Psoas muscle (tissue), 8 donors: ENCODE data around the gene PSME3. TPM values are rescaled to one million over a fixed set of nuclear protein-coding genes. Genes with fewer than 3 reads are reported as not detected.
A peak's percentile ranks its signal among the peaks of the same experiment; 100 is the strongest.

ENCODE experiments used
- ATAC-seq, 4 donors: fragments of 200-7000 bp; cut with Tn5 transposase; one replicate each; pipeline ENCODE4 v1.9.1; 2020; ENCODE audit warnings: moderate library complexity in 3 of 4, mild to moderate bottlenecking in 2 of 4
- DNase-seq, 2 donors: peaks; one replicate each; pipeline ENCODE4 v3.0.0-alpha.2; 2020
- H3K27ac ChIP-seq: fragments of 200-600 bp; one replicate; pipeline ENCODE4 v1.8.0; 2022
- H3K27me3 ChIP-seq, 3 donors: fragments of 200-600 bp in 1 of 3; one replicate each; pipeline versions ENCODE4 v1.6.1 to v1.8.0; 2013 to 2022; ENCODE audit warnings: low read length in 2 of 3, mild to moderate bottlenecking in 2 of 3, moderate library complexity in 1 of 3; ENCODE audit not compliant: insufficient read depth in 3 of 3
- H3K36me3 ChIP-seq, 2 donors: fragments of 200-600 bp in 1 of 2; one replicate each; pipeline versions ENCODE4 v1.6.1 to v1.8.0; 2013 to 2022; ENCODE audit warnings: low read depth in 1 of 2, mild to moderate bottlenecking in 1 of 2, moderate library complexity in 1 of 2; ENCODE audit not compliant: insufficient read depth in 1 of 2
- H3K4me1 ChIP-seq: fragments of 200-600 bp; one replicate; pipeline ENCODE4 v1.8.0; 2022
- H3K4me3 ChIP-seq: fragments of 200-600 bp; one replicate; pipeline ENCODE4 v1.8.0; 2022; ENCODE audit warnings: mild to moderate bottlenecking
- H3K9me3 ChIP-seq: fragments of 200-600 bp; one replicate; pipeline ENCODE4 v1.8.0; 2022
- CTCF ChIP-seq: fragments of 200-600 bp; IDR thresholded peaks from one replicate; pipeline ENCODE4 v1.8.0; 2022; ENCODE audit warnings: antibody characterized with exemption
- WGBS, 3 donors: extraction: QIAGEN DNeasy Blood & Tissue Kit; methylation state at CpG; one replicate each; pipeline versions ENCODE4 v1.1.6 to v1.1.7; 2013; 5-methylcytosine and 5-hydroxymethylcytosine counted together
- intact Hi-C, 2 donors: fragments of 100-400 bp; cut with DNase I; formaldehyde crosslinking; loops; one replicate each; pipeline versions ENCODE4 v1.11.0 to v1.14.2; 2022
- polyA plus RNA-seq, 3 donors: library from polyadenylated mRNA; stranded (reverse); fragments of 200-250 nt; gene quantifications; one replicate each; pipeline ENCODE4 v1.2.3, GENCODE V29; 2013
- total RNA-seq, 4 donors: library from RNA; stranded (reverse); fragmentation: NEBNext Ultra II Directional in 2 of 4; extraction: Animal tissue kit (Norgen Biotek cat#: 25700) in 2 of 4; gene quantifications; one replicate each; pipeline versions ENCODE4 v1.2.1 to v1.2.4, GENCODE V29; 2021 to 2023
- donor health status: healthy with polysubstance abuse.
- donor health status: DM: no; HTN: no; CAD: no; lungs with moderate emphysema.
- donor health status: Bipolar disorder and iron deficiency.
- donor health status: healthy.
- donor health status: DM: yes; HTN: yes; CAD: no.
- donor health status: DM: no; HTN: no; CAD: no.
- donor health status: DM: no; HTN: no; CAD: no.
- donor health status: DM: yes; HTN: yes; CAD: no.

The PSME3 gene
- total and polyA plus RNA-seq, 7 donors, result 61.7 to 239 (median 104) TPM

DNA sequence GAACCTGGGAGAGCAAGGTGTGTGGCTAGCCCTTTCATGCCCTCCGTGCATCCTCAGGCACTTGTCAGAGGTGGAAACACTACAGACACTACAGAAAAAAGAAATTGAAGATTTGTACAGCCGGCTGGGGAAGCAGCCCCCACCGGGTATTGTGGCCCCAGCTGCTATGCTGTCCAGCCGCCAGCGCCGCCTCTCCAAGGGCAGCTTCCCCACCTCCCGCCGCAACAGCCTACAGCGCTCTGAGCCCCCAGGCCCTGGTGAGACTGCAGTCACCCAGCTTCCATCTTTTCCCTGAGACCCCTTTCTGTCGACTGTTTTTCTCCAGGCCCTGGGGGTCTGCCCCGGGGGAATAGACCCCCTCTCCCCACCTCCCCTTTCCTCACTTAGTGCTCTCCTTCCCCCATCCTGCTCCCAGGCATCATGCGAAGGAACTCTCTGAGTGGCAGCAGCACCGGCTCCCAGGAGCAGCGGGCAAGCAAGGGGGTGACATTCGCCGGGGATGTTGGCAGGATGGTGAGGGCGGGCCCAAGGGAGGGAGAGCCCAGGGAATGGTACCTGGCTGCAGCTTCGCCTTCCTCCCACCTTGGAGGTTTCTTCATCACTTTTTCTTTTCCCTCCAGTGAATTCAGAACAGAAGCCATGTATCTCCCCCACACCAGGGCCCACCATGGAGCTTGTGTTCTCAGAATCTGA, 37.0 kb upstream of the PSME3 start:
- no peak for DNase-seq
- intact Hi-C loops, result no loop called here

DNA sequence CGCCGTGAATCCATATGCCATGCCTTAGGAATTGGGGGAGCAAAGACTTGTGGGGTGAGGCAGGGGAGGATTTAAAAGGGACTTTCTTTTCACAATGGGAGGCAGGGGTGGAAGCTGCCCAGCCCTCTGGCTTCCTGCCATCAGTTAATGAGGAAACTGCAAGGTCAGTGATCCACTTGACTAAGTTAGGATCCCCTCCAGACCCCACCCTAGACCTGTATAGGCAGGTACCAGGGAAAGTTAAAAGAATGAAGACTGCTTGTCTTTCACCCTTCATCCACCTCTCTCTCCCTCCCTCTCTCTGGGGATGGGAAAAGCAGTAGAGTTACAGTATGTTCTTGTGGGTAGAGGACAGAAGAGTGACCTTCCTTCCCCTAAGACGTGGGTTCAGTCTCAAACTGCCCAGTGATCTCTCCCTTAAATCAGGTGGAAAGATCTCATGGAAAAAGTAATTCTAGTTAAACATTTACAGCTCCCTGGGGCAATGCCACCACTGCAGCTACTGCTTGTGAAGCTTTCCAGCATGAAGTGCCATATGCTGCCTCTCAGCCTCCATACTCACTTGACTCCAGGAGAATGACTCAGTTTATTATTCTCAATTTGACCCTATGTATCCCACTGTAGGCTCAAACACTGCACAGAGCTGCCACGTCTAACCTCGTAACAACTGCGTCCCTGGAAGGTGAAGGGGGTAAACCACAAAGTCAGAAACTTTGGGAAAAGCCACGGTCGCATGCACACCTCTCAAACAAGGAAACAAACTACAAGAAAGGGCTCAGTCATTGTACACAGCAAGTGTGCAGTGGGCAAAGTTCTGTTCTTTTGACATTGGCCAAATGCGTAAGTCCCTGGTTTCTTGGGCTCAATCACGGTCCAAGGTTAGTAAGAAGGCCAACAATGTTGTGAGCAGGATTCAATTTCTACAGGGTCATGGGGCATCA, 35.9 kb upstream of the PSME3 start:
- 63 to 68% (median 67%) methylated on average over 10 of the region's 10 CpGs for WGBS, 3 donors
- Histone ChIP-seq H3K27me3 (no peaks in the 10 kb centered on the region), H3K9me3 (no peaks in the 10 kb centered on the region), H3K36me3 (peaks cover 0 to 23% of the 10 kb centered on the region in 2 donors), H3K4me1 (peaks cover 11% of the 10 kb centered on the region), H3K27ac (no peak overlapping the region), H3K4me3 (peak overlapping the region; percentile 98)
- no peak for DNase-seq
- no peak for TF ChIP-seq CTCF
- intact Hi-C loops, result no loop called here
- peak in 1 of 4 donors; percentile 2 for ATAC-seq

More for the DNA sequence above, 37.0 kb upstream of the PSME3 start:
- Histone ChIP-seq H3K4me3 (no peak overlapping the region), H3K4me1 (peaks cover 11% of the 10 kb centered on the region), H3K9me3 (no peaks in the 10 kb centered on the region), H3K27ac (no peak overlapping the region), H3K36me3 (peaks cover 0 to 23% of the 10 kb centered on the region in 2 donors), H3K27me3 (no peaks in the 10 kb centered on the region)
- 86 to 93% (median 88%) methylated on average over 16 to 18 of the region's 18 CpGs for WGBS, 3 donors
- ATAC-seq, result no peak
- TF ChIP-seq CTCF, result no peak

DNA sequence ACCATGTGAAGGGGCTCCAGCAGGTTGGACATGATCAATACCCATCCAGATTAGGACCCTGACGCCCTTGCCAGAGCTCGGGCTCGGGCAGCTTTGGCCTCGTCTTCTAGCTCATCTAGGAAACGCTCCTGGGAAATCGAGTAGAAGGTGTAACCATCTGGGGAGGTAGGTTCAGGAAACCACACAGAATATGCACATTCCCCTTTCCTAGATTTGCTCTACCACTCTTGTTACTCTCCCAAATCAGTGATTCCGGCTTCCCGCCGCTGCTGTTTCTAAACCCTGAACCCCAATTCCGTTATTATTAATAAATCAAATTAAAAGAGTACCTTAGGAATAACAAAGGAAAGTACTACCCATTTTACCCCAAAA, 35.2 kb upstream of the PSME3 start:
- intact Hi-C loops, result no loop called here
- DNase-seq (no peak), ATAC-seq (peak in 1 of 4 donors; percentile 14)
- H3K36me3 ChIP-seq, result peaks cover 0 to 23% of the 10 kb centered on the region in 2 donors
- peaks cover 11% of the 10 kb centered on the region for H3K4me1 ChIP-seq
- 8 to 11% (median 8%) methylated on average over 10 of the region's 10 CpGs for WGBS, 3 donors
- H3K27ac ChIP-seq, result peak overlapping the region; percentile 88
- H3K4me3 ChIP-seq, result peak overlapping the region; percentile 98
- no peaks in the 10 kb centered on the region for H3K9me3 ChIP-seq
- TF ChIP-seq CTCF, result no peak
- H3K27me3 ChIP-seq, result no peaks in the 10 kb centered on the region

DNA sequence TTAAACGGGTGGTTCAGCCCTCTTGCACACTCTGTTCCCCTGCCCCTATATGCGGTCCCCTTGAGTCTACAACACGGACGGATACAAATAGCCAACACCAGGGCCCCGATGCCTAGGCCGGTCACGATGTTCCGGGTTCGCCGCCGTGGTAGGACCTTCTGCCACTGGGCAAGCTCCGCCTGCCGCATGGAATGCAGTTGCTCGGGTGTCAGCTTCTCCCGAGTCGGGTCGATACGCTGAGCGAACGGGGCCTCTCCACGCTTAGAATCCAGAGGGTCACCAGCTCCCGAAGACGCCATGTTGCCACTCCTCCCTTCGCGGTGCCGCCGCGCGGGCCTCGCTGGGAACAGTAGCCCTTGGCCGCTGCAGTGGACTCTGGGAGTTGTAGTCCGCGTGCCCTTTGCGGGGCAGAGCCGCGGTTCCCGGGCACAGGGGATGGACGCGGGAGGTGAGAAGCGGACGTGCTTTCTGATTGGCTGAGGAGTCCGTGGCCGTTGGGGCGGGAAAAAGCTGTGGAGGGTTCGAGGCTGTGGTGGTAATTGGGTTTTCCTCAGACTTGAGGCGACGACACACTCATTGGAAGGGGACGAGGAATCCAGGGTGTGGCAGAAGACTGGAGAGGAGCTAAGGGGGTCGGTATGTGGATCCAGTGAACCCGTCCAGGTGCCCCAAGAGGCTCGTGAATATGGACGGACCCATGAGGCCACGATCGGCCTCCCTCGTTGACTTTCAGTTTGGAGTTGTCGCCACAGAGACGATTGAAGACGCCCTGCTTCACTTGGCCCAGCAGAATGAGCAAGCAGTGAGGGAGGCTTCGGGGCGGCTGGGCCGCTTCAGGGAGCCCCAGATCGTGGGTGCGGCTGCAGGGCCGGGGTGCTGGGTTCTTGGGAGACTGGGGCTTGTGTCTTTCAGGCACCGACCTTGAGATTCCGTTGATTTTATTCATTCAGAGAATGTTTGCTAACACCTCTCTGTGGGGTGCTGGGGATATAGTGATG, 34.5 kb upstream of the PSME3 start, which contains the start of the genes CNTD1 and COA3:
Gene CNTD1 (plus strand): TSS at position 479 of the 998 bp plus-strand sequence. CDS start 207 bp downstream, at position 686.
Gene COA3 (minus strand): TSS at position 322 of the 998 bp plus-strand sequence. CDS start 23 bp downstream, at position 299.
- Histone ChIP-seq H3K4me3 (peak within 1 kb of the TSS; percentile 98), H3K27ac (peak within 1 kb of the TSS; percentile 88), H3K4me1 (peaks cover 11% of the 10 kb centered on the region), H3K9me3 (no peaks in the 10 kb centered on the region), H3K27me3 (no peaks in the 10 kb centered on the region), H3K36me3 (peaks cover 0 to 23% of the 10 kb centered on the region in 2 donors)
- DNase-seq (peak; percentile 91 to 94), ATAC-seq (peak; percentile 96 to 99 (median 98))
- WGBS, 3 donors, result 25 to 30% (median 26%) methylated on average over 56 to 66 of the region's 66 CpGs
- intact Hi-C loops, result no loop called here
- no peak for TF ChIP-seq CTCF
